GM18499 (cell line): ENCODE results near the gene ARNT2.

Experiments used
- ATAC-seq: cut with Tn5 transposase; IDR thresholded peaks from one replicate; pipeline ENCODE4 v1.9.1; 2021; ENCODE audit warnings: moderate number of reproducible peaks; ENCODE audit not compliant: insufficient read depth, unreplicated experiment

ARNT2 gene

DNA sequence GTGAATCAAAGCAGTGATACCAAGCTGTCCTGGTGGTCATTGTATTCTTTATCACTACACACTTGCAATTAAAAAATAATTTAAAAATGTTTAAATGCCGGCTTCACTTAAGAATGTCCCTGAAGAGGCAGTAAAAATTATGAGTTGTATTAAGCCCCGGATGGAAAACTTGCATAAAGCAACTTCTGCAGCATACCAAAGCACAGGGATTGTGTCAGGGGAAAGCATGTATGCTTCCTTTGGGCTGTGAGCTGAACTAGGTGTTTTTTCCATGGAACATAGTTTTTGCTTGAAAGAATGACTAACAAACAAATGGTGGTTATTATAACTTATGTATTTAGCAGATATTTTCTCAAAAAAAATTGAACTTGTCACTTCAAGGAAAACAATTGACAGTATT is 143.1 kb downstream of the ARNT2 start:
- ATAC-seq = no peak

DNA sequence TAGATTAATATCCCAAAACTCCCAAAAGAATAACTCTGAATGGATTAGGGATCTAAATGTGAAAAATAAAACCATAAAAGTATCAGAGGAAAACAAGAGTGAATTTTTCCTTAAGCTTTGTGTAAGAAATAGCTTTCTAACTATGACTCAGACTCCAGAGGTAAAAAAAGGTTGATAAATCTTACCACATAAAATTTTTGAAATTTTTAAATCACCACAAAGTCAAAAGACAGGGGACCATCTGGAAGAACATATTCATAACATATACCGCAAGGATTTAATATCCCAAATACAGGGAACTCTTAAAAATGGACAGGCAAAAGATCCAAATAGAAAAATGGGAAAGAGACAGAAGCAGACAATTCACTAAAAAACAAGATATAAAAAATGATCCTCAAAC is 145.0 kb downstream of the ARNT2 start:
- ATAC-seq = no peak

DNA sequence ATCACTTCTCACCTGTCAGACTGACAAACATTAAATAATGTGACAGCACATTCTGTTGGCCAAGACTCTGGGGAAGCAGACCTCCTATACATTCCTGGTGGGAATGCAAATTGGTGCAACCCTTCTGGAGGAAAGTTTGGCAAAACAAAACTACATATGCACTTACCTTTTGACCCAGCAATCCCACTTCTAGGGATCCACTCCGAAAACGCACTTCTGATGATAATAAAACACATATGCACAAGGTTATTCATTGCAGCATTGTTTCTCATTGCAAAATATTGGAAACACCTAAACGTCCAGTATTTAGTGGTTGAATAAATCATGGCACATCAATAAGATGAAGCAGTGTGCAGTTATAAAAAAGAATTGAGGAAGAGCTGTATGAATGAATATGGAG is 145.5 kb downstream of the ARNT2 start:
- ATAC-seq = no peak

DNA sequence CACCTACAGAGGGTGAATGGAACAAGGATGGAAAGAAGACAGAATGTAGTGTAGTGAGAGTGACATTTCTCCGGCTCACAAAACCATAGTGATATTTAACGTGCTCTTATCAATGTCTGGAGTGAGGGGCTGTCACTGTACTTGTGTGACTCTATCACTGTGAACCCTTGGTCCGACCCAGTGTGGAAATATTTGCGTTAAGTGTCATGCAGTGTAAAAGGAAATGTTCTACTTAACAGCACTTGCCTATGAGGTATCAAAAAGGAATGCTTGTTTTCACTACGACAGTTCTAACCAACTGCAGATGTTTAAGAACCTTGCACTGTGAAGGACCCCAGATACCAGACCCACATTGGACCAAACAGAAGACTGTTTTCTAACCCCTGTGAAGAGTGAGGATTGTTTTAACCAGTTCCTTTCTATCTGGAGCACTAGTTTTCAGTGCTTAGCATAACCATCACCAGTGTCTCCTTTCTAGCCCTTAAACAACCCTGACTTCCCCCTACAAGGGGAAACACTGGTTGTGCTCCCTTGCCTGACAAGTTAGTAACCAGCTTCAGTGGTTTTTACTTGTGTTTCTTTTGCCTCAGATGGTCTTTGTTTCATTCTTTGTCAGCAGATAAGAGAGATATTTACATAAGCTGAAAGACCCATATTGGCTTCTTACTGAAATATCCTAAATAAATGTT is 146.2 kb downstream of the ARNT2 start:
- ATAC-seq = no peak

DNA sequence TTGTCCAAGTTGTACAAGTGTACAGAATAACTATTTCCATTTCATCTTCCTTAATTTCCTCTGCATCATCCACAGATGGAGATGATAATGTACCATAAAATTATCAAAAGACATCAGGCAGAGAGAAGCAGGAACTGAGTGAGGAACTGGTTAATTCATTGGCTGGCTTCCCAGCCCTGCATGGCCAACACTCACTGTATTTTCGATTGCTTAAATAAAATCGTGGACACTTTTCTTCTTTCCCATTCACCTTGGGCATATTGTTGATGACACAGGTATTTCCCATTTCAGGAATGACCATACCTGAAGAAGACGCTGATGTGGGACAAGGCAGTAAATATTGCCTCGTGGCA is 146.7 kb downstream of the ARNT2 start:
- ATAC-seq = no peak

DNA sequence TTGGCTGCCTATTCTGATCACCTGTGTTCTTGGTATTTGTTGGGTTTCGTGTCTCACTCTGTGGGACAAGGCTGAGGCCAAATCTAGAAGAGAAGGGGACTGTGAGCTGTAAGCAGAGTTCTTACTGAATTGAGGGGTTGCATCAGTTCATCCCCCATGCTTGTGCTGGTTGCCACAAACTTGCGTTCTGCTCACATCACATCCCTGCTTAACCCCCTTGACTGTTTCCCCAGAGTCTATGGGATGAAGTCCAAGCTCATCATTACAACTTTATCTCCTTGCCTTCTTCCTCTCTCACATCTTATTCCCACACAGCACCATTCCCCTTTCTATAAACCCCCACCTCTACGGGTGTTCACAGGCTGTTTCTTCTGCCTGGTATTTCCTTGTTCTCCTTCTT is 147.2 kb downstream of the ARNT2 start:
- no peak for ATAC-seq

DNA sequence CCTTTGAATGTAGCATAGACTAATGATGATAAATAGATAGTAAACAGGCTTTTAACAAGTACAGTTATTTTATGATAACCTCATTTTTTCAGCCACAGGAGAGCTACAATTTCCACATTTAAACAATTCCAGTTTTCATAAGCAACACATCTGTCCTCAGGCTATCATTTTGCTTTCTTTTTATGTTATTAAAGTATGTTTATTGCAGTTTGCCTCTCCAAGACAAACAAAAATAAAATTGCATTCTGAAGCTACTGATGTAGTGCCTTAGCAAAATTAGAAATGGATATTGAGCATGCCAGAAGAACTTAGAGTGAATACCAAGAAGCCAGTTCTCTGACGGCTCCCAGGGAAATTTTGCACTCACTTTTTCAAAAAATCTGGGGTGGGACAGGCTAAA is 150.4 kb downstream of the ARNT2 start:
- ATAC-seq = no peak

DNA sequence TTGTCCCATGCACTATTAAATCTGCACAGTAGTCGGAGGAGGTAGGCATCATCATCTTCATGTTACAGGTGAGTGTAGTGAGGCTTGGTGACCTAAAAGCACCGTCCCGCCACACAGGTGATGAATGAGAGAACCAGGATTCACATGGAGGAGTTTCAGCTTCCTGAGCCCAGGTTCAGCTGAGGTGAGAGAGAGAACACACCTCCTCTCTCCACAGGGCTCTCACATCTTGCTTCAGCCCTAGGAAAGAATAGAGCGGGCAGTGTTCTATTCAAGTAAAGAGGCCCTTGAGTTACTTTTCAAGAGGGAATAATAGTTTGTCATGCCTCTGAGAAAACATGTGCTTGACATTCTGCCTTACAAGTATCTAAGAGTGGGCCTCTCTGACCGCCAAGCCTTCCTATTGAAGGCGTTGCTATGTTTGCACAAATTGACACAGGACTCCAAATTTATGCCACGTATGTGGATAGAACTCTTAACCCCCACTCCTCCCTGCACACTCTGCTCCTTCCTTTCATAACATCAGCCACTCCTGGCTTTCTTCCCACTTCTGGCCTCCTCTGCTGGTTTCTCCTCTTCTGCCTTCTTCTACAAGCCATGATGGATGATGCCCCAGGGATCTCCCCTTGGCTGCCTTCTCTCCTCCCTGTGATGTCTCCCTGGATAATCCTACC is 152.6 kb downstream of the ARNT2 start:
- no peak for ATAC-seq

DNA sequence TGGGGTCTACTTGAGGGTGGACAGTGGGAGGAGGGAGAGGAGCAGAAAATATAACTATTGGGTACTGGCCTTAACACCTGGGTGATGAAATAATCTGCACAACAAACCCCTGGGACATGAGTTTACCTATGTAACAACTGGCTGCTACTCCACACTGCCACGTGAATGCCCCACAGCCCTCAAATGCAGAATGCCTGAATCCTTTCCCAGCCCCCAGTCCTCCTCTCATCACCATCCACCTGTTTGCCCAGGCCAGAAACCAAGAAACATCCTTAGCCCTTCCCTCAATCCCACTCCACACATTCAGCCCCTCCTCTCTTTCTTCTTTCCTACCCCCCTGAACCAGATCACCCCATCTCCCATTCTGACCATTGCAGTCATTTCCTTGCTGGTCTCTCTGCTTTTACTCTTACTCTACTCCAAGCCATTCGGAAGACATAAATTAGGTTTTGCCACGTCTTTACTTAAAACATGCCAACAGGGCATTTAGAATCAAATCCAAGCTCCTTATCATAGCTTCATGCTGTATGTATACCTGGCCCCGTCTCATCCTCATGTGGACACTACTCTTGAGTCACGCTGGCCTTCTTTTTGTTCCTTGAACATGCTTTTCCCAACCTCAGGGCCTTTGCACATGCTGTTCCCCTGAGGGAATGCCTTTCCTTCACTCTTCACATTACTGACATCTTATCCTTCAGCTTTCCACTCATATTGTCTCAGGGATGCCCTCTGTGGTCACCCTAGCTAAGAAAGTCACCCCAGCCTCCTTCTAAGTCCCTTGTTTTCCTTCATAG is 153.5 kb downstream of the ARNT2 start:
- no peak for ATAC-seq

DNA sequence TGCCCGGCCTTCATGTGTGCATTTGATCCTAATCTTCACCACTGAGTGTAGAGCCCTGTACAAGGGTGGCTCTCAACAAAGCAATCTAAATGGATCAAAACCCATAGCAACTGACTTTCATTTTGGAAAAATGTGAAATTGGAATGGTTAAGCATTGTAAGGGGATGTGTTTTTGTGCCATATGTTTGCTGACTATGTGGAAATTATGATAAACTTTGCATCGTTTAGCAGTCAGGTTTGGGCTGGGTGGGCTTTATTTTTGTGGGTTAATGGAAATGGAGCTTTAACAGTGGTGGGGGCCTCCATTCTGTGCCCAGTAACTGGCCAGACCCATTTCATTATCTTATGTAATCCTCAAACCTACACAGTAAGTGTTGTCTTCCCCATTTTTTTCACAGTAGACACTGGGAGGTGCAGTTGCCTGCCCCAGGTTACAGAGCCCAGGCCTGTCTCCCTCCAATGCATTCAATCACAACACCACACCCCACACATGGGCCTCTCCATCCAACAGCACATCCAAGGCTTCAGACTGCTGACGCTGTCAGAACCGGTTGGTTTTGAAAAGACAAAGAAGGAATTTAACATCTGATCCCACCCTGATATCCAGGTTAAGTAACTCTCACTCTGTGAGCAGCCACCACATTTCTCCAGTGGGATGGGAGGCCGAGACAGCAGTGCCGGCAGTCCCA is 154.6 kb downstream of the ARNT2 start:
- ATAC-seq = no peak

DNA sequence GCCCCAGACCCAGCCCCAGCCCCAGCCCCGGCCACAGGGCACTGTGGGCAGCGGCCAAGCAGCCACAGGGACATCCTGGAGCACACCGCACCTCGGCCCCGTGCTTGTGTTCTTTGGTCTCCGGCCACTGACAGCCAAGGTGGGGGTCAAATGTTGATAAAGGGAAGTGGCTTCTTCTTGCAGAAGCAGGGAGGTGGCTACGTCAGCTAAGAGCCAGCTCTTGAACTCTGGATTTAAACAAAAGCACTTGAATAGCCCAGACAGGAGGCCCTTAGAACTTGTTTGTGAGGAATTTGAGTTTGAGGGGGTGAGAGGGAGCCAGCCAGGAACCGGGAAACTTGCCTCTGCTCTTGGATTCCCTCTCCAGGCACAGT is 155.1 kb downstream of the ARNT2 start:
- no peak for ATAC-seq

DNA sequence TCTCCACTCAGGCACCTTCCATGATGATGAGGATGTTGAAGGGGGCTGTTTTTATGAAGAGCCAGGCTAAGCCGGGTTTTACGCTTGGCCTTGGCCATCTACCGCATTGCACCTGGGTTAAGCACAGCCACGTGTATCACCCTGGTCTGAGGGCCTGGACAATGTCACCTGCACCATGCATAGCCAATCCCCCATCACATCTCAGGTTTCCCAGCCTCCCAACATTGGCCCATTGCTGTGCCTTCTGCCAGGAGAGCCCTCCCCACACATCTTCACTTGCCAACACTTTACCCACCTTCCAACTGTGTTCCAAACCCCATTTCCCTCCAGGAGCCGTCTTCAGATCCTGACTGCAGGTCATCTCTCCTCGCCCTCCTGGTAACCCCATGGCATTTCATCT is 155.6 kb downstream of the ARNT2 start:
- ATAC-seq = no peak

DNA sequence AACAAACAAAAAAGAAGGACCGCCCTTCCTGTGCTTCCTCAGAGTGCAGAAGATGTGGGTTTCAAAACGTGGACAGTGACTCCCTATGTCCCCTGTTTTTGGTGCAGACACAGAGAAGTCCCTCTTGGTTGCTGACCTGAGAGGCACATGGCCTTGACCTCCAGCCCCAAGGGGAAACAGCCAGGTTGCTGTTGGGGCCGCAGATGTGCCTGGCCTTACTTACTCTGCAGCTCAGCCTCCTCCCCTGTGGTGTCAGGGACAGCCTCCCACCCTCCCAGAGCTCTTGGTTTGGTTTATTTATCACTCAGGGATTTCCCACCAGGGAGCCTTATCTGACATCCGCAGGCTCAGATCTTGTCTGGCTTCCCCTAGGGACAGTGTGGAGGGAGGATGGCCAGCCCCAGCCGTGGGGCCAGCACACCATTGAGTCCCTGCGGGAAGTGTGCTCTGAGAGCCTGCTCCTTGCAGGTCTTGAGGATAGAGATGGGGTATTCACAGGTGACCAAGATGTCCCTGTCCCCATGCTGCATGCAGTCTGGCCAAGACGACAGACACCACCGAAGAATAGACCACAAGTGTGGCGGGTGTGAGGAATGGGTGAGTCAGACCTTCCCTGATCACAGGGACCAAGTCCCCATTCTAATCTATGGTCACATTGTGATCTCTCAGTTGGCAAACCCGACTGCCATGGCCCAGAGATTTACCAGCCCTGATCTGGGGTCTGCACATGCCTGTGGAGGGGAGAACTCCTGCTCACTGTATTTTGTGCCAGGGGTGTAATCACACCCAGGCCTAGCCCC is 156.6 kb downstream of the ARNT2 start:
- ATAC-seq = no peak

DNA sequence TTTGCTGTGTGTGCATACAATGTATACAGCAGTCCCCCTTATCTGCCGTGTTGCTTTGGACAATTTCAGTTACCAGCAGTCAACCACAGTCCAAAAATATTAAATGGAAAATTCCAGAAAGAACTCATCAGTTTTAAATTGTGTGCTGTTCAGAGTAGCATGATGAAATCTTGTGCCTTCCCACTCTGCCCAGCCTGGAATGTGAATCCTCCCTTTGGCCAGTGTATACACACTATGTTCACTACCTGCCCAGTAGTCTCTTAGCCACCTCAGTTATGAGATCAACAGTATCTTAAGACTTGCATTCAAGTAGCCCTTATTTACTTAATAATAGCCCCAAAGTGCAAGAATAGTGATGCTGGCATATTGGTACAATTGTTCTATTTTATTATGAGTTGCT is 157.3 kb downstream of the ARNT2 start:
- ATAC-seq = no peak

DNA sequence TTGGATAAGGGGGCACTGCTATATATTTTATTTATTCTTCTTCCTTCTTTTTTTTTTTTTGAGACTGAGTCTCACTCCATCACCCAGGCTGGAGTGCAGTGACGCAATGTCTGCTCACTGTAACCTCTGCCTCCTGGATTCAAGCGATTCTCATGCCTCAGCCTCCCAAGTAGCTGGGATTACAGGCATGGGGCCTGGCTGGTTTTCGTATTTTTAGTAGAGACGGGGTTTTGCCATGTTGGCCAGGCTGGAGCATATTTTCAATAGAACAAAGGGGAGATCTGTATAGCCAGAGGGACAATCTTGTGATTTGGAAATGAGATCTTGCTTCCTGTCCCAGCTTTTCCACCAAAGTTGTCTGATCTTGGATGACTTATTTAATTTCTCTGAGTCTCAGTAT is 157.9 kb downstream of the ARNT2 start:
- ATAC-seq = no peak

DNA sequence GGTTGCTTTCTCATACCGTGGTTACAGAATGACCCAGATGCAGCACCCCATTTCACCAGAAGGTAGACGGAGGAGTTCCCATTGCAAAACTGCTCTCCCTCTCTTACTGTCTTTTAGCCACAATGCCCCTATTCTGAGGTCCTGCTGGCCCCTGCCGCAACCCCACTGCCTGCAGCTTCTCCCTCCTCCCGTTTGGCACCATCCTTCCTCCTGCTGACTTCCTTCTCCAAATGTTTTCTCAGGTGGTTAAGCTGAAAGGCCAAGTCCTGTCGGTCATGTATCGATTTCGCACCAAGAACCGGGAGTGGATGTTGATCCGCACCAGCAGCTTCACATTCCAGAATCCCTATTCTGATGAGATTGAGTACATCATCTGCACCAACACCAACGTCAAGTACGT is 158.7 kb downstream of the ARNT2 start:
- ATAC-seq = no peak

DNA sequence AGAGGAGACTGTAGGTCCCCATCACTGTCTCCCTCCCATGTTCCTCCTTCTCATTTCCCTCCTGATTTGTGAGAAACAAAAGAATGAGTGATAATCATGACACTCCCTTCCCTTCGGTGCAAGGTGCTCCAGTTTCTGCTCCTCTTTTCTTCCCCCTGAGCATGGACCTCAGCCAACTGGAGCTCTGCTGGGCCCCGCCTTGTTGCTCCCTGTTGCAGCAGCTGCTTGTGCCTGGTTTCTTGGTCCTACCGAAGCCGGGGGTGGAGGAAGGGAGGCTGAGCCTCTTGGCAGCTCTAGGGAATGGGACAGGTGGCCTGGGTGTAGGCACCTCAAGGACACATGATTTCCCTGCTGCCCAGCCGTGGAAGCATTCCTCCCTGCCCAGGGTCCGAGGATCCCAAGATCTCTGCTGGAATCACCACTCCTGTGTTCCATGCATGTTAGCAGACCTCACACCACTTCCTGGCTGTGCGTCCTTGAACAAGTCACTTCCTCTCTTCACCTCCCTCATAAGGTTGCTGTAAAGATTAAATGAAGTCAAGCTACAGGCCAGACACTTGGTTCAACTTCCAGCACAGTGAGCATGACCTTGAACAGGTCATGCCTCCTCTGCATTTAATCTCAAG is 159.3 kb downstream of the ARNT2 start:
- no peak for ATAC-seq

DNA sequence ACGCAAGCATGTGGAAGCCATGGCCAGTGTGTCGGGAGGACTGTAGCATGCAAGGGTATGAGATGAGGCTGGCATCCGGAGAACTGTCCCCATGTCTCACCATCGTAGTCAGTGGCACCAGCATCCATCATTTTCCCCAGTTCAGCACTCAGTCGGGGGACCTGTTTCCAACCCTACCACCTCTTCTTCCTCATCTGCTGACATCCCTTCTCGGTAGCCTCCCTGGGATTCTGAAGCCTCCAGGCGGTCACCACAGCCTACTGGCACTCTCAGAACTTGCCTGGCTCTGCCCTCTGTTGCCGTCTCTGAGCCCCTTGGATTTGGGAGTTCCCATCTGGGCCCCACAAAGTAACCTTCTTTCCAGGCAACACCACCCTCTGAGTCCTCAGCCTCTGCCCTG is 159.9 kb downstream of the ARNT2 start:
- ATAC-seq = no peak

DNA sequence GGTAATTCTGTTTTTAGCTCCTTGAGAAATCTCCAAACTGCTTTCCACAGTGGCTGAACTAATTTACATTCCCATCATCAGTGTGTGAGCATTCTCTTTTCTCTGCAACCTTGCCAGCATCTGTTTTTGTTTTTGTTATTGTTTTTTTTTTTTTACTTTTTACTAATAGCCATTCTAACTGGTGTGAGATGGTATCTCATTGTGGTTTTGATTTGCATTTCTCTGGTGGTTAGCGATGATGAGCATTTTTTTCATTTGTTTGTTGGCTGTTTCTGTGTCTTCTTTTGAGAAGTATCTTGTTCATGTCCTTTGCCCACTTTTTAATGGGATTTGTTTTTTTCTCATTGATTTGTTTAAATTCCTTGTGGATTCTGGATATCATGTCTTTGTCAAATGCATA is 161.2 kb downstream of the ARNT2 start:
- no peak for ATAC-seq

DNA sequence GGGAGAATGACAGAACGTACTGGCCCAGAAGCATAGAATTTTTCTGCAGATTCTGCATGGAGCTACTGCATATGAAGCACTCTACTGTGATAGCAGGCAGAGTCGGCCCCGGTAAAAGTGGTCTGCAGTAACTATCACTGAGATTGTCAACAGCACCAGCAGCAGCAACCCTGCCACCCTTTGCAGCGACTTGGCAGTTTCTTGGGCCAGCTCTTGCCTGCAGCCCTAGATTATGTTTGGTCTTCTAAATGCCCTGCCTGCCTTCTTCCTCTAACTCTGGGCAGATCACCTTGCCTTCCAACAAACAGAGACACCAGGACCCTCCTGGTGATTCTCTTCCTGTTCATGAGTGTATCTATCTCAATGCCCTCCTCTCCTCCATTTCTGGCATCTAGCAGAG is 161.8 kb downstream of the ARNT2 start:
- ATAC-seq = no peak
